ENCODE data around the gene DDX27. TPM values are rescaled to one million over a fixed set of nuclear protein-coding genes. Genes with fewer than 3 reads are reported as not detected.
A peak's percentile ranks its signal among the peaks of the same experiment; 100 is the strongest.

DDX27 gene
- total RNA-seq, 1 experiment from 2014 or later = 80.8 TPM

DNA sequence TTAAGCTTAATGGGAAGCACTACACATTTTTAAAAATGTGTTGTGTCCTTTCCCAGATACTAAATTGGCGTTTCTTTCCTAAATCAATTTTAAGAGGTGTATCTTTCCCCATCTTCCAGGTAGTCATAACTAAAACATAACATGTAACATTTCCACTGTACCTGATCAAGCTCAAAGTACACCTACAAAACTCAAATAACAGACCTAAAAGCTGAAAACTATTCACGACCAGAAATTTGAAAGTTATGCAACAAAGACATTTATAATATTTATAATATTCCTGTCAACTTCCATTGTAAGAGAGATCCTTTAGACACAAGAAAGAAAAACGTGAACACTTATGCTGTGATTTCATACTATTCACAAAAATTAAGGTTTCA is 34.5 kb upstream of the DDX27 start:
- Histone ChIP-seq H3K4me3 (ENCODE audit: low read length) (no peak overlapping the region), H3K4me1 (ENCODE audit: insufficient read depth, low read length) (peaks cover 35% of the 10 kb centered on the region), H3F3A (ENCODE audit: low read length, unreplicated experiment) (peaks cover 4% of the 10 kb centered on the region), H3K27ac (ENCODE audit: low read length) (no peak overlapping the region), H3K9ac (ENCODE audit: low read length) (no peak overlapping the region), H3K9me3 (ENCODE audit: low read length) (no peaks in the 10 kb centered on the region), H3K9me2 (replicated peaks; ENCODE audit: low read length) (no peaks in the 10 kb centered on the region), H3K27me3 (ENCODE audit: low read length) (no peaks in the 10 kb centered on the region), H2AFZ (ENCODE audit: low read length) (no peak overlapping the region), H4K20me1 (ENCODE audit: low read length) (peaks cover 43% of the 10 kb centered on the region), H3K79me2 (ENCODE audit: low read length) (peaks cover 81% of the 10 kb centered on the region), H3K36me3 (ENCODE audit: low read depth, low read length) (no peaks in the 10 kb centered on the region), H3K4me2 (ENCODE audit: low read length) (peak overlapping the region; percentile 93)
- TF ChIP-seq EZH2phosphoT487 (IDR thresholded peaks at IDR 0.05; ENCODE audit: borderline replicate concordance, low read length) (no peak), EZH2 (IDR thresholded peaks at IDR 0.05; ENCODE audit: low read length, unreplicated experiment) (no peak)
- TF ChIP-seq, protein P1, sequence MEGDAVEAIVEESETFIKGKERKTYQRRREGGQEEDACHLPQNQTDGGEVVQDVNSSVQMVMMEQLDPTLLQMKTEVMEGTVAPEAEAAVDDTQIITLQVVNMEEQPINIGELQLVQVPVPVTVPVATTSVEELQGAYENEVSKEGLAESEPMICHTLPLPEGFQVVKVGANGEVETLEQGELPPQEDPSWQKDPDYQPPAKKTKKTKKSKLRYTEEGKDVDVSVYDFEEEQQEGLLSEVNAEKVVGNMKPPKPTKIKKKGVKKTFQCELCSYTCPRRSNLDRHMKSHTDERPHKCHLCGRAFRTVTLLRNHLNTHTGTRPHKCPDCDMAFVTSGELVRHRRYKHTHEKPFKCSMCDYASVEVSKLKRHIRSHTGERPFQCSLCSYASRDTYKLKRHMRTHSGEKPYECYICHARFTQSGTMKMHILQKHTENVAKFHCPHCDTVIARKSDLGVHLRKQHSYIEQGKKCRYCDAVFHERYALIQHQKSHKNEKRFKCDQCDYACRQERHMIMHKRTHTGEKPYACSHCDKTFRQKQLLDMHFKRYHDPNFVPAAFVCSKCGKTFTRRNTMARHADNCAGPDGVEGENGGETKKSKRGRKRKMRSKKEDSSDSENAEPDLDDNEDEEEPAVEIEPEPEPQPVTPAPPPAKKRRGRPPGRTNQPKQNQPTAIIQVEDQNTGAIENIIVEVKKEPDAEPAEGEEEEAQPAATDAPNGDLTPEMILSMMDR (conservative IDR thresholded peaks at IDR 0.05; ENCODE audit: low read depth, low read length) = no peak
- ATAC-seq (no peak), DNase-seq (no peak)
- no TSS peak for BruUV-seq (replicated peaks)
- ChIA-PET POLR2A (ENCODE audit: unreplicated experiment) (no interaction called here), CTCF (interaction anchor here (0.6 kb wide), 1 partner anchor 76 kb away, joined by 6 read pairs; no protein-coding TSS in a partner anchor)
- intact Hi-C loops (cut with micrococcal nuclease) = no loop called here

DNA sequence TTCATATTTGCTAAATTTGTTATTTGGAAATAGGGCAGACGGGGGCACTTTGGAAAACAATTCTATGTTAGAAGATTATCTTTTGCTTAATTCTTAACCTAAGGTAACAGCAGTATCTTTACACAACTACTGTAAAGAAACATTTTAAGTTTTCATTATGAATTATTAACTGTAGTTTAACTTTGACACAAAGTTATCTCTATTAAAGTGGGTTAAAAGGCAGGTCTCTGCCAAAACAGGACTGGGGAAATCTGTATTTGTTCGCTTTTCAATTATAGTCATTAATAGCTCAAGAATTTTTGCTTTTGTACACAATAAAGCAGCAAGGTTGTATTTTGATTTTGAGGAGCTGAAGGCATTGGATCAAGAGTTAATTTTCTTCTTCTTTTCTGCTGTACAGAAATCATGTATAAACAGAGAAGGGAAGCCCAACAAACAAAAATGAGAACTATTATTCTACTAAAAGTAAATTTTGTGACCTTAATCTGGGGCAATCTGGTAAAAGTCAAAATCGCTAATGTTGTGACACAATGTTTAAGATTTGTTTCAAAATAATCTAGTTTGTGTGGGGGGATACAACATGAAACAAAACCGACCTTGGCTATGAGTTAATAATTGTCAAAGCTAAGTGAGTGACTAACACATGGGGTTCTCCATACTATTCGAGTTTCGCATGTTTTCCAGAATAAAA is 34.0 kb upstream of the DDX27 start:
- POLR2A ChIA-PET (ENCODE audit: unreplicated experiment) = no interaction called here
- TF ChIP-seq EZH2 (IDR thresholded peaks at IDR 0.05; ENCODE audit: low read length, unreplicated experiment) = no peak
- no peak for TF ChIP-seq EZH2phosphoT487 (IDR thresholded peaks at IDR 0.05; ENCODE audit: borderline replicate concordance, low read length)
- TF ChIP-seq, protein P1 (conservative IDR thresholded peaks at IDR 0.05; ENCODE audit: low read depth, low read length) = no peak
- no peaks in the 10 kb centered on the region for H3K9me2 ChIP-seq (replicated peaks; ENCODE audit: low read length)
- peak overlapping the region; percentile 85; the same call in 1 of the 2 replicates for H3K4me3 ChIP-seq (ENCODE audit: low read length)
- no peaks in the 10 kb centered on the region for H3K9me3 ChIP-seq (ENCODE audit: low read length)
- no peak for ATAC-seq
- CTCF ChIA-PET = interaction anchor here (0.6 kb wide), 1 partner anchor 75 kb away, joined by 6 read pairs; no protein-coding TSS in a partner anchor
- intact Hi-C loops (cut with micrococcal nuclease) = no loop called here
- H3K27me3 ChIP-seq (ENCODE audit: low read length) = no peaks in the 10 kb centered on the region
- H3K36me3 ChIP-seq (ENCODE audit: low read depth, low read length) = no peaks in the 10 kb centered on the region
- peaks cover 29% of the 10 kb centered on the region for H3K4me1 ChIP-seq (ENCODE audit: insufficient read depth, low read length)
- no peak overlapping the region for H3K27ac ChIP-seq (ENCODE audit: low read length)
- no TSS peak for BruUV-seq (replicated peaks)
- H3K4me2 ChIP-seq (ENCODE audit: low read length) = peak overlapping the region; percentile 93
- peaks cover 76% of the 10 kb centered on the region for H3K79me2 ChIP-seq (ENCODE audit: low read length)
- DNase-seq = no peak
- no peak overlapping the region for H3K9ac ChIP-seq (ENCODE audit: low read length)
- no peaks in the 10 kb centered on the region for H3F3A ChIP-seq (ENCODE audit: low read length, unreplicated experiment)
- H4K20me1 ChIP-seq (ENCODE audit: low read length) = peaks cover 38% of the 10 kb centered on the region
- no peak overlapping the region for H2AFZ ChIP-seq (ENCODE audit: low read length)
